HUDEP-2 (cell line): ENCODE measurements around the gene LAMC3.

ENCODE experiments used
- DNase-seq, 76 experiments: peaks; one replicate each; lab custom pipeline; 2025; ENCODE audit not compliant: unreplicated experiment in 76 of 76; lab: John Stamatoyannopoulos, UW

LAMC3 gene

DNA sequence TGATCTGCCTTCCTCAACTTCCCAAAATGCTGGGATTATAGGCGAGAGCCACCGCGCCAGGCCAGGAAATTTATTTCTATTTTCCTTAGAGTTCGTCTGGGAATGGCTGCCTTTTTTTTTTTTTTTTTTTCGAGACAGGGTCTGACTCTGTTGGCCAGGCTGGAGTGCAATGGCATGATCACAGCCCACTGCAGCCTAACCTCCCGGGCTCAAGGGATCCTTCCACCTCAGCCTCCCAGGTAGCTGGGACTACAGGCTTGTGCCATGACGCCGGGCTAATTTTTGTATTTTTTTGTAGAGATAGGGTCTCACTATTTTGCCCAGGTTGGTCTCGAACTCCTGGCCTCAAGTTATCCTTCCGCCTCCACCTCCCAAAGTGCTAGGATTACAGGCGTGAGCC, 888 bp upstream of the LAMC3 start:
- no peak for DNase-seq

DNA sequence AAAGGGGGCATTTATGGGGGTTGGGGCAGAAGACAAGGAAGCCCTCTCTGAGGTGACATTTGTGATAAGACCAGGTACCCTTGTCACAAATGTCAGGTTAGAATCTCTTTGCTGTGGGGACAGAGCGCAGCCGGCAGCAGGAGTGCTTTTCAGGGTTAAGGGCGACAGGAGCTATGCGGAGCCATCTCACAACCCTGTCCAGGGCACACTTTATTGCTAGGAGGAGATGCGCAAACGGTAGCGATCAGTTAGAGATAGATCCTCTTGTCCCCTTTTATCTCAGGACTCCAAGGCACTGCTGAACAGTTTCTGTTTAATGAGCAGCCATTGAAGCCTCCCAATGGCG, 438 bp upstream of the LAMC3 start:
- no peak for DNase-seq

DNA sequence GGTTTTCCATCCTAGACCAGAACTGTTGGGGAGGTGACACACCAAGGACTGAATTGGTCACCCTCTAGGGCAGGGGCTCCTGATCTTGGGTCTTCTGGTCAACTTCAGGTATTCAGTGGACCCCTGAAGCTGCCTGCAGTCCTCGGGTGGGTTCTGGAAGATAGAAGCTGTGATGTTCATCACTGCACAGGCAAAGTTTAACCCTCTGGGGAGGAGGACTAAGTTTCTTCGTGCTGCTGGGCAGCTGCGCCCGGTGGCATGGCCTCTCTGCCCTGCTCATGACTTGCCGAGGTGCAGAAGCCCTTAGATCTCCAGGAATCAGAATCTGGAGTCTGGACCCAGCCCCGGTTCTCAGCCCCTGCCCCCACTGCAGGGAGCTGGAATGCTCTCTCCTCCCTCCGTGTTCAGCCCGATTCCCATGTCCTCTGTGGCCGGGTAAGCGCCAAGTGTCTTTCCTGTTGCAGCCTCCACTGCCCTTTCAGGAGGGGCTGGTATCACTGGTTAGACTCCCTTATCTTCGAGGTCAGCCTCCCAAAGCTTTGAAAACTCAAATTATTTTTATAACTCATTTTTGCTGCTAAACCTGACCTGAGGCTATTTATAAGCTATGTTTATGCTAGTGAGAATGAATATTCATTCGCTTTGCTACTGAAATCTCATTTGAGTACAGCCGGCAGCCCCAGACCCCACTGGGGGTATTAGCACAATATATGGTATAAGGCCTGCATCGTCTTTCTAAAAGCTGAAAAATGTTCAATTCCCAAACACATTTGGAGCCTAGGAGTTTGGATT, 1.7 kb downstream of the LAMC3 start:
- DNase-seq = no peak

DNA sequence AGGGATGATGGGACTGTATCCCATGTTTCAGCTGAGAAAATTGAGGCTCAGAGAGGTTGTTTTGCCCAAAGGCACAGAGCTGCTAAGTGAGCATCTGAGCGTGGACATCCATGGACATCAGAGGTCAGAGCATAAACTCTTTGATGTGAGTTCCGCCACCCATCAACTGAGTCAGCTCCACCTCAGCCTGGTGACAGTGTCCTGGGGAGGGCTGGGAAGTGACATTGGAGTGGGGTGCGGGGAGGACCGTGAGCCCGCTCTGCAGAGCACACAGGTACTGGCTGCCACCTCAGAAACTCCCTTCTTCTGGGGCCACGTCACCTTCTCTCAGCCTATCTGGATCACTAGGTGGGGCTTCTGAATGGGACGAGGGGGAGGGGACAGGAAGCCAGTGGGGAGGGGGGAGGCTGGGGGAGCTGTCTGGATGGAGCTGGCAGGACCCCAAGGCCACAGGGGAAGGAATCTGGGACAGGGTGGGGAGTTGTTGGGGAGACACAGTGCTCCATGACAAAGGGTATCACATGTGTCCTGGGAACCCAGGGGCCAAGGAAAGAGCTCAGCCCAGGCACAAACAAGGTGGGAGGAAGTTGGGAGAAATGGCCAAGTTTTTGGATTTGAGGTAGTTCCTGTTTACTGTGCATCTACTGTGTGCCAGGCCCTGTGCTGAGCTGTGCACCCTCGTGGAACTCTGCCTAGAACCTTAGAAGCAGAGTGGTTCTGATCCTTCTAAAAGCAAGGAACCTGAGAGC, 2.5 kb downstream of the LAMC3 start:
- no peak for DNase-seq

DNA sequence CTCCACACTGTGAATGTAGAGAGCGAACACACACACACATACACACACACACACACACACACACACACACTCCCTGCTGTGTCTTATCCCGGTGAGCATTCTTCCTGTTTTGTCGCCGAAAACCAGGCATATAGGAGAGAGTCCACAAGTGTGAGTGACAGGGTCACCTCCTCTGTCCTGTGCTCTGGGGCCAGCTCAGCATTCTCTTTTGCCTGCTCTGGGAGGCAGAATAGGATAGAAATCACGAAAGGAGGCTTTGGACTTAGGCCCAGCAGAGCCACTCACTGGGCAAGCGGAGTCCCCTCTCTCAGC, 3.0 kb downstream of the LAMC3 start:
- DNase-seq = no peak

DNA sequence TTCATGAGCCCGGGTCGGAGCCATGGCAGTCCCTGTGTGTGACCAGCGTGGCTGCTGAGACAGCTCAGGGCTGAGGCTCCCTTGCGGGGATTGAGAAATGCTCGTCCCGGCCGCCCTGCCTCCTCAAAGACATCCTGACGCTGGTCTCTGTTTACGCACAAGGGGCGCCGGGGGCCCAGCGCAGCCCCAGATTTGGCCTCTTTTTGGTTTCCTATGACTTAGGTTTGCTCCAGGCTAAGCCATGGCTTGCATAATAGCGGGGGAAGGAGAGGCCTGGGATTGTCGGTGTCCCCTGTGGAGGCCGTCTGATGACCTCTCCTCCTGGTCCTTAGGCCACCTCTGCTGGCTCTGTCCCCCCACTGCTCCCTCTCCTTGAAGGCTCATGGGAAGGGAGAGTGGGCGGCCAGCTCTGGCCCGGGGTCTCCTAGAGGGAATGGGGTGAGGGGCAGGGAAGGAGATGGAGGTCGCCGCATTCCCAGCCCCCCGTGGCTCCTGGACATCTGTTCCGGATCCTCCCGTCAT, 3.5 kb downstream of the LAMC3 start:
- no peak for DNase-seq

DNA sequence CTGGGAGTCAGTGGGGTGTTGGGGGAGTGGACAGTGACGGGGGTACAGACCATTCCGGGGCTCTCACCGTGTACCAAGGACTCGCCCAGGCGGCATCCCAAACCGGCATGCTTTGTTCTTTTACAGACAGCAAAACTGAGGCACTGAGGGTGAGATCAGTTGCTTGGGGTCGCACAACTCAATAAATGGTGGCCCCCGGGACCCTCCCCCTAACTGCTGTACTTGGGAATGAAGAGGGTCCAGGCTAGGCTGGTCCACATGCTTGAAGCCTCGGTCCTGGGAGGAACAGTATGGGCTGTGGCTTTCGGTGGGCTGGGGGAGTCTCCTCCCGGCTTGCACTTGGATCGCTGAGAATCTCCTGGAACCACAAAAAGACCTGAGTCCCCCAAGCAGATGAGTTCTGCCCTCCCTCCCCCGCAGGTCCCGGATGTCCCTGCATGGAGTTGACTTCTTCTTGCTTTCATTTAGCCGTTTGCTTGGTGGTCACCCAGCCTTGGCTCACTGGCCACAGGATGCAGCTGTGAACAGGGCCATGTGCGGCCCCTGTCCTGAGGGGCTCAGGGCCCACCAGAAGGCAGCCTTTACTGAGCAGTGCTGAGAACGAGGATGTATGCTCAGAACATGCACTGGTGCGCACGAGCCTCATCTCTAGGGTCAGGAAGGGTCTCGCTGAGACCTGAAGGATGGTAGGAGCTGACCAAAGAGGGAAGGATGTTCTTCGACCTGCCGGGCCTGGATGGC, 4.2 kb downstream of the LAMC3 start:
- DNase-seq = no peak

DNA sequence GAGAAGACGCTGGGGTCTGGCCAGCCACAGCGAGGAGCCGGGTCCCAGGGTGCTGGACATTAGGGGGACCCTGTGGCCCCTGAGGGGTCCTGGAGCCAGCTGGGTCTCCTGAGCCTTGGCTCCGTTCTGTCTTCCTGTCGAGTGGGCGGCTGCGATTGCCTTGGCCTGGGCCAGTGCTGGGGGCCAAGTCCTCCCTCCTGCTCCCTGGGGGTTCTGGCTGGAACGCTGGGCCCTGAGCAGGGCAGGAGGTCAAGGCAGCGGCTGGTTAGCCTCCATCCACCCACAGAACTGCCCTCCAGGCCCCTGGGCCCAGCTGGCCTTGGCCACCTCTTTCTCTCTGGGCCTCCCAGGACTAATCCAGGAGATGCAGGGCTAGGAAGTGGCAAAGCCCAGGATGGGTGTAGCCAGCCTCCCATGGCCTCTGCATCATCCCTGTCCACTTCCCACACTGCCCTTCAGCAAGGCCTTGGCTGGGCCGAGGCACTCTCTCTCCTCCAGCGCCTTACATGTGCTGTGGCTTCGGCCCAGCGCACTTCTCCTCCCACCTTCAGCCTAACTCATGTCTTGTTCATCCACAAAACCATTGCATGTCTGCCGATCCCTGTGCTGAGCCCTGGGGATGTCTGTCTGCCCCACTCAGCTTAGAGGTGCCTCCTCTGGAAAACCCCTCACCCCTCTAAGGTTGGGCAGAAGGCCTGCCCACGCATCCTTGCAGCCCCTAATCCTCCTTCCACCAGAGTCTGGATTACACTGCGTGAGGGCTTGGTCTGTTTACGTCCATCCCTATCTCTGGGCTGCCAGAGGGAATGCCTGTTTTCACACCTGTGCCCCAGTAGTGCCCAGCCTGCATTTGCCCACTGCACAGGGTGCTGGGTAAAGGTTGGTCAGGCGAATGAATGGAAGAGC, 5.0 kb downstream of the LAMC3 start:
- no peak for DNase-seq

DNA sequence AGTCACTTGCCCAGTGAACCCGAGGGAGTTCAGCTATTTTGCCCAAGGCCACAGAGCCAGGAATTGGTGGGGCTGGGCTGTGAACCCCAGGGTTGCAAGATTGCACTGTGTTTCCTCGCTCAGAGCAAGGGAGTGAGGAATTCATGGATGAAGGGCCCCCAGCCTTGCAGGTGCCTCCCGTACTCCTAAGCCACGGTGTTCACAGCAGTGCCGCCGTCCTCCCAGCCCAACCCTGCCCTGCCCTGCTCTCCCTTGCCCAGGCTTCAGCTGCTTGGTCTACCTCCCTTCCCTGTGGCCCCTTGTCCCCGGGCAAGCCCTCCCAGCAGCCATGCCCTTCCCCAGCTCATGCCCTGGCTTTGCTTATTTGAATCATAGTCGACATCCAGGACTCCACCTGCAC, 6.1 kb downstream of the LAMC3 start:
- DNase-seq = no peak

DNA sequence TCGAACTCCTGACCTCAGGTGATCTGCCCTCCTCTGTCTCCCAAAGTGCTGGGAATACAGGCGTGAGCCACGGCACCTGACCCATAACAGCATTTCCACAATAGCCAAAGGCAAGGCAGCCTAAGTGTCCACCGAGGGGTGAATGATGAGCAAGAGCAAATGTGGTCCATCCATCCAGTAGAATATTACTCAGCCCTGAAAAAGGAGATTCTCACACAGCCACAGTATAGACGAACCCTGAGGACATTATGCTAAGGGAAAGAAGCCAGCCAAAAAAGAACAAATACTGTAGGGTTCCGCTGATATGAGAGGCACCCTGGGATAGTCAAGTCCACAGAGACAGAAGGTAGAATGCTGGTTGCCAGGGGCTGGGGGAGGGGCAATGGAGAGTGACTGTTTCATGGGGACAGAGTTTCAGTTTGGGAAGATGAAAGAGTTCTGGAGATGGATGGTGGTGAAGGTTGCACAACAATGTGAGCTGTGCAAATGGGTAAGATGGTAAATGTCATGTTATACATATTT, 7.0 kb downstream of the LAMC3 start:
- no peak for DNase-seq

DNA sequence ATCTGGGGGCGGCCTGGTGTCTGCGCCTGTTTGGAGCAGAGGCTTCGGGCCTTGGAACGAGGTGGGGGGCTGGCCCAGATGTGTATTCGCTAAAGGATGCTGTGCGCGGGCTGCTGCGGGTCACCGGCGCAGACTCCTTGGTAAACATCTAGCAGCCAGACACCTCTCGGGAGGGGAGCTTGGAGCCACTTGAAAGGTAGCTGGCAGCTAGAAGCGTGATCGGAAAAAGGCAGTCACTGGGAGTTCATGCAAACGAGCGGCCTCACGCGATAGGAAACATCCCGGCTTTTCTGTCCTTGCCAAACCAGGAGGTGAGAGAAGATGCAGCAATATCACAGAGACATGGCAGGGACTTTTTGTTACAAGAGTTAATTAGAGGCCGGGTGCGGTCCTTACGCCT, 8.1 kb downstream of the LAMC3 start:
- no peak for DNase-seq

DNA sequence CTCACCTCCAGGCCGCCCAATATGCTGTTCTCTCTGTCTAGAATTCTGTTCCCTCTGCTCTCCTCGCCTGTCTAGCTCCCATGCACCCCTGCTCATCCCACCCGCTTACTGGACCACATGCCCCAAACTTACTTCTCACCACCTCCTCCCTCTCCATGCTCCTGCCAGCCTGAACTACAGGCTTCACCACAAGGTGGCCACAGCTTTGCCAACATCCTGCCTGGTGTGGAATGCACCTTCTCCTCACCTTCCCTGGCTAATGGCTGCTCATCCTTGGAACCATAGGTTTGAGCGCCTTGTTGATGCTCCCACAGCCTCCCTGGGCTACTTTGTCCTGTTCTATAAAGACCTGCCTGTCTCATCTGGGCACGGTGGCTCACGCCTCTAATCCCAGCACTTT, 9.6 kb downstream of the LAMC3 start:
- DNase-seq = peak in 1 of 76 experiments; percentile 4

DNA sequence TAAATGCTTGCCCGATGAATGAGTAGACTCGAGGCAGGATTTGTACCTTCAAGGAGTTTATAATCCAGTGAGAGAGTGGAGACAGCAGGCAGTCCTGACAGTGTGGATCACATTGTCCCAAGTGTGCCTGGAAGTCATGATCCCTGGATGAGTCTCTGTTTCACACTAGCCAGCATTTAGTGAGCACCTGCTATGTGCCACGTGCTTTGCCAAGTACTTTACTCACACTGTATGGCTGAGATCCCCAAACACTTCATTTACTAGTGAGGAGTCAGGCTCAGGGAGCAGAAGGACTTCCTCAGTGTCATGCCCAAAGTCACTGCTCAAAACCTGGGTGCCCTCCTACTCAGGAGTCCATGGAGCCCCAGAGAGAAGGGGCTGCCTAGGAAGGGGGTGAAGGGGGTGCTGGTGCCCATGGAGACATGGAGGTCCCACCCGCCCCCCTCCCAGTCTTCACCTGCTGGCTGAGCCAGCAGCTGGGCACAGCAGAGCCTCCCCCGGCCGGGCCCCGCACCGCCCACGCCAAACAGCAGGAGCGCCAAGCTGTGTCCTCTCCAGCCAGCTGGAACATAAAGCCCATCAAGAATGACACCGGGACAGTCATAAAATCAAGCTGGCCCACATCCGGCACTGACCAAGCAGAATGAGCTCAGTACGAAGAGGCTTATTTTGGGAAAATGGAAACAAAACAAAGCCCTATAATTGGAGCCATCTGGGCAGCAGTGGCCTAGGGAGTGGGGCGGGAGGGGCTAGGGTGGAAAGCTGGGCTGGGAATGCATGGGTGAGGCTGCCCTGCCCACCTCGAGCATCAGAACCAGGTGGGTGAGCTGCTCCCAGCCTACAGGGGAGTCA, 10.6 kb downstream of the LAMC3 start:
- no peak for DNase-seq

DNA sequence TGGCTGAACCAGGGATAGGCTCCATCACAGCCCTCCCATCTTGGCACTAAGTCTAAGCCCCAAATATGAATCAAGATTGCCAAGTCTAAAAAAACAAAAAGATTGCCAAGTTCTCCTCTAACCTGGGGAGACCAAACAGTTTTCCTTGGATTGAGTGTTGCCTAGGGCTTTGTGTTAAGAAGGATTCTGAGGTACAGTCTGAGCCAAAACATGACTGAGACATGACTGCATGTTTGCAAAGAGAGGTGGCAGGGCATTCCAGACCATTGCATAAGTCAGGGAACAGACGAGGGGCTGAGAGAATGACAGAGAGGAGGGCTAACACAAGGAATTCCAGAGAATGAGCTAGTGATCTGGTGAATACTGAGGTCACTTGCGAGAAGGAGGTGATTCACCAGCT, 11.4 kb downstream of the LAMC3 start:
- no peak for DNase-seq

DNA sequence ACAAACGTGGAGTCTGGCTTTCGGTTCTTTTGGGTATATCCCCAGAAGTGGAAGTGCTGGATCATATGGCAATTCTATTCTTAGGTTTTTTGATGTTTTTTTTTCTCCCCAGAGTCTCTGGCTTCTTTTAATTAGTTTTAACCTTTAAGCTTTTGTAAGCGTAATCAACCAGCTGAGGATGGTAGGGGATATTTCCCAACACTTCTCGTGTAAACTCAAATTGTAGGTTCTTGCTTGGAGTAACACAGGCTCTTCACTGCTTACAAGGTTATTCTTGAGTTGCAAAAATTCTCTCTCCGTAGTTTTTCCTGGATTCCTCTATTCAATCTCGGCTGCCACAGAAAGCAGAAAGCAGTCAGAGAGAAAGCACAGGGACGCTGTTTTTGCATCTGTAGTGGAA, 11.9 kb downstream of the LAMC3 start:
- DNase-seq = no peak

DNA sequence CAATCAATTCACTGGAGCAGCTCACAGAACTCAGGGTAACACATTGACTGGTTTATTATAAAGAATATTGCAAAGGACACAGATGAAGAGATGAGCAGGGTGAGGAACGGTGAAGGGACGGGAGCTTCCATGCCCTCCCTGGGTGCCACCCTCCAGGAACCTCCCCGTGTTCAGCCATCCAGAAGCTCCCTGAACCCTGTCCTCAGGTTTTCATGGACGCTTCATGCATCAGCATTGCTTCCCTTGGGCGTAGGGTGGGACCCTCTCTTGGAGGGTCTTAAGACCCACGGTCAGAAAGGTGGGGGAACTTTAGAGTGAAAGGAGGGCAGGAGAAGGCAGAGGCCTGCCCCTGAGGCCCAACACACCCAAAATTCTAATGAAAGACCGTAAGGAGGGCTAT, 12.8 kb downstream of the LAMC3 start:
- DNase-seq = no peak

DNA sequence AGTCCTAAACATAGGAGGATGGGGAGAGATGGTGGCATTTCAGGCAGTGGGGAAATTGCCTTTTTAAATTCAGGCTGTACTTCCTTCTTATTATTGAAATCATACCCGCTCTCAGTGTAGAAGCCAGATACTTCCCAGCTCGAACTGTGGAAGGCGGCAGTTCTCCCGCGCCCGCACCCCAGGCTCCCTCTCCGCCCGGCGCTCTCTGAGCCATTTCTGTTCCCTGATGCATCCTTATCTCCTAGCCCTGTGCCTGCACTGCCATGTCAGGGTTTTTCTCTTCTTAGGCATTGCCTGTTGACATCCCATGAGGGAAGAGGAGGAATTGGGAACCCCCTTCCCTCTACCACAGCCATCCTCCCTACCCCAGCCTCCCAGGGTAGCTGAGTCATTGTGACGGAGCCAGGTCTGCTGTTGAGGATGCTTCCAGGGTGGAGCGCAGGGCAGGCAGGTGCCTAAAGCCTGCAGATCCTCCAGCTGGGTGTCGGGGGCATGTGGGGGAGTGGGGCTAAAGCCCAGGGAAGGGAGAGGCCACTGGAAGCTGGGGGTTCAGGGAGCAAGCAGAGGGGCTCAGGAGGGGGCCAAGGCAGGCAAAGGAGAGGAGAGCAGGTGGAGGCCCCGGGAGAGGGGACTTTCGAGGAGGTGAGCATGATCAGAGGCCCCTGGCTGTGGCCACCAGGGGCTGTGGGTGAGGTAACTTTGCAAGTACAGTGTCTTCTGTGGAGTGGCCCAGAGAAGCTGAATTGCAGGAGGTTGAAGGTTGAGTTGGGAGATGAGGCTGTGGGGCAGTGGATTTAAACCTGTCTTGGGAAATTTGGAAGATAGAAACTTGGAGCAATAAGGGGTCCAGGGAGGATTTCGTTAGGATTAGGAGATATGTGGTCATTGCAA, 16.2 kb downstream of the LAMC3 start:
- no peak for DNase-seq
